BJ (cell line): ENCODE results near the gene TMEM143. TPM values are rescaled to one million over a fixed set of nuclear protein-coding genes. Genes with fewer than 3 reads are reported as not detected.

Experiments
- CTCF ChIA-PET: fragments of 350-600 bp; formaldehyde crosslinking; extraction: SDS; loops from one replicate; lab custom pipeline; 2021; ENCODE audit warnings: antibody characterized with exemption, inconsistent platforms; lab: Yijun Ruan, JAX
- POLR2A ChIA-PET: fragments of 300-600 bp; sonication (Branson Sonifier 250); formaldehyde crosslinking; extraction: SDS; loops from one replicate; lab custom pipeline; 2021; ENCODE audit warnings: antibody characterized with exemption; lab: Charles Lee
- DNase-seq: peaks from one replicate; pipeline ENCODE4 v3.0.0-alpha.2; 2011; ENCODE audit warnings: low read depth
- H3K27me3 ChIP-seq: 2 replicates; pipeline ENCODE4 v1.6.0; 2011; ENCODE audit warnings: low read length; ENCODE audit not compliant: control insufficient read depth, insufficient read depth
- H3K36me3 ChIP-seq: 2 replicates; pipeline ENCODE4 v1.5.1; 2011; ENCODE audit warnings: low read length; ENCODE audit not compliant: control insufficient read depth, insufficient read depth
- H3K4me3 ChIP-seq: 2 replicates; pipeline ENCODE4 v1.5.1; 2011; ENCODE audit warnings: low read depth, mild to moderate bottlenecking, control low read depth, low read length
- polyA minus RNA-seq: library from RNA; depleted of rRNA, polyadenylated mRNA; stranded (reverse); fragments of >200 nt; gene quantifications from 2 replicates; pipeline ENCODE4 v1.2.3, GENCODE V29; 2011; rRNA and poly(A)+ RNA removed
- polyA plus RNA-seq: library from polyadenylated mRNA; depleted of rRNA; stranded (reverse); fragments of >200 nt; gene quantifications from 2 replicates; pipeline ENCODE4 v1.2.3, GENCODE V29; 2011; rRNA removed
- TF ChIP-seq, protein P1 (sequence below): IDR thresholded peaks from 2 replicates; pipeline ENCODE4 v1.5.1; 2011; ENCODE audit warnings: low read depth, mild to moderate bottlenecking, control low read depth, inconsistent platforms, low read length, moderate library complexity; ENCODE audit not compliant: insufficient read depth

TMEM143 gene
- polyA plus RNA-seq (5.7 and 9.9 TPM in 2 replicates), polyA minus RNA-seq (4.1 and 8.1 TPM in 2 replicates)

DNA sequence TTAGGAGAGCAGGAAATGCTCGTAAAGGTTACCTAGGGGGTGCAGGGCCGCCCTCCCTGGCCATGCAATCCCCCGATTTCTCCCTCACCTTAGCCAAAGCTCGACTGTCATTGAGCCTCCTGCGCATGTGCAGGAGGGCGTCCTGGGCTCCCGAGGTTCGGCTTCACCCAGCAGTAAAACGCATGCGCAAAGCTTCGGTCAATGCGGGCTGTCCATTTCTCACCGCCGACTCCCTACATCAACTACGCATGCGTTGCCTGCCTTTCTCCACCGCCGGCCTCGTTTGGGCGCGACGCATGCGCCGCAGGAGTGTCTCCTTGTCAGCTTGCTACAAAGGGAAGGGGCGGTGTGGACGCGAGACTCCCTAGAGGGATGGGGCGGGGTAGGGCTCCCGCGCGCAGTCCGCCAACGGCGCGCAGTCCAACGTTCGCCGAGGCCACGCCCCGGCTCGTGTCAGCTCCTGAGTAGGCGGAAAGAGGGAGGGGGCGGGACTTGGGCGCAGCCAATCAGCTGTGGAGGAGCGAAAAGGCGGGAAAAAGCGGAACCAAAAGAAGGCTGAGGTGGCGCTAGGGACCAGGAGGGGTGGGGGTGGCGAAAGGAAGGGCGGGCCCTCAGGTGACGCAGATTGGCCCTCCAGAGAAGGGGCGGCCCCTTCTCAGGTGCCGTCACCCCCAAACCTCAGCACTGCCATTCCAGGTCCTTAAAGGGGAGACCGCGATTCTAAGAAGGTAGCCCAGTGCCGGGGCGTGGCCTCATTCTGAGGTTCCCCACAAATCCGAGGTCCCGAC, at the start of gene TMEM143, which contains the start of gene SYNGR4:
Gene TMEM143, minus strand, starts transcription at position 131 of the 788 bp plus-strand sequence. Its CDS starts 20 bp downstream, at position 111.
Gene SYNGR4, plus strand, starts transcription at position 558 of the 788 bp plus-strand sequence. CDS start 1,476 bp downstream, outside the sequence.
- DNase-seq, result peak; percentile 100
- CTCF ChIA-PET, result interaction anchor here (0.8 to 1.7 kb wide), 5 partner anchors 13 to 44 kb away, joined by 4 to 10 read pairs (median 5); partner anchors contain the start of genes GRIN2D and KDELR1
- Histone ChIP-seq H3K27me3 (no peaks in the 10 kb centered on the region), H3K36me3 (no peaks in the 10 kb centered on the region), H3K4me3 (peak within 1 kb of the TSS; percentile 52)
- POLR2A ChIA-PET, result interaction anchor here (1.4 kb wide), 1 partner anchor 42 kb away, joined by 6 read pairs; a partner anchor contains a TSS
- TF ChIP-seq, protein P1, sequence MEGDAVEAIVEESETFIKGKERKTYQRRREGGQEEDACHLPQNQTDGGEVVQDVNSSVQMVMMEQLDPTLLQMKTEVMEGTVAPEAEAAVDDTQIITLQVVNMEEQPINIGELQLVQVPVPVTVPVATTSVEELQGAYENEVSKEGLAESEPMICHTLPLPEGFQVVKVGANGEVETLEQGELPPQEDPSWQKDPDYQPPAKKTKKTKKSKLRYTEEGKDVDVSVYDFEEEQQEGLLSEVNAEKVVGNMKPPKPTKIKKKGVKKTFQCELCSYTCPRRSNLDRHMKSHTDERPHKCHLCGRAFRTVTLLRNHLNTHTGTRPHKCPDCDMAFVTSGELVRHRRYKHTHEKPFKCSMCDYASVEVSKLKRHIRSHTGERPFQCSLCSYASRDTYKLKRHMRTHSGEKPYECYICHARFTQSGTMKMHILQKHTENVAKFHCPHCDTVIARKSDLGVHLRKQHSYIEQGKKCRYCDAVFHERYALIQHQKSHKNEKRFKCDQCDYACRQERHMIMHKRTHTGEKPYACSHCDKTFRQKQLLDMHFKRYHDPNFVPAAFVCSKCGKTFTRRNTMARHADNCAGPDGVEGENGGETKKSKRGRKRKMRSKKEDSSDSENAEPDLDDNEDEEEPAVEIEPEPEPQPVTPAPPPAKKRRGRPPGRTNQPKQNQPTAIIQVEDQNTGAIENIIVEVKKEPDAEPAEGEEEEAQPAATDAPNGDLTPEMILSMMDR, result no peak

GRCh38 chr19:48405850-48406249, 42.1 kb upstream of the TMEM143 start:
- POLR2A ChIA-PET, result no interaction called here
- CTCF ChIA-PET, result interaction anchor here (1.2 kb wide), 1 partner anchor 15 kb away, joined by 4 read pairs; the partner anchor contains the start of gene KDELR1
- no peaks in the 10 kb centered on the region for H3K27me3 ChIP-seq

DNA sequence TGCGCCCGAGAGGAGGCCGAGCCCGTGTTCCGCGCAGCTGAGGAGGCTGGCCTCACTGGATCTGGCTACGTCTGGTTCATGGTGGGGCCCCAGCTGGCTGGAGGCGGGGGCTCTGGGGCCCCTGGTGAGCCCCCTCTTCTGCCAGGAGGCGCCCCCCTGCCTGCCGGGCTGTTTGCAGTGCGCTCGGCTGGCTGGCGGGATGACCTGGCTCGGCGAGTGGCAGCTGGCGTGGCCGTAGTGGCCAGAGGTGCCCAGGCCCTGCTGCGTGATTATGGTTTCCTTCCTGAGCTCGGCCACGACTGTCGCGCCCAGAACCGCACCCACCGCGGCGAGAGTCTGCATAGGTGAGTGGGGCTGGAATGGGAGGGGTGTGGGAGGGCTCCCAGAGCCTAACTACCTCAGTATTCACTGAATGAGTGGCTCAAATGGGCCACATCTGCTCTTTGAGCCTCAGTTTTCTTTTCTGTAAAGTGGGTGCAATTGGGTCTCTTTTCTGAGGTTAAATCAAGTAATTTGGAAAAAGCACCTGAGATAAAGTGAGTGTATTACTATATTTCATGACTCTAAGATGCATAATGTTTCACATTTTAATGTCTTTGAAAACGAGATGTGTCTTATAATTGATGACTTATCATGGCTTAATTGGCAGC, 41.4 kb upstream of the TMEM143 start:
- CTCF ChIA-PET, result interaction anchor here (1.9 kb wide), 1 partner anchor 14 kb away, joined by 5 read pairs; the partner anchor contains the start of gene KDELR1
- no peaks in the 10 kb centered on the region for H3K36me3 ChIP-seq
- H3K4me3 ChIP-seq, result no peak overlapping the region
- POLR2A ChIA-PET, result no interaction called here
- TF ChIP-seq, protein P1, result no peak
- no peaks in the 10 kb centered on the region for H3K27me3 ChIP-seq
- no peak for DNase-seq

More at GRCh38 chr19:48405850-48406249, 42.1 kb upstream of the TMEM143 start:
- no peak overlapping the region for H3K4me3 ChIP-seq
- H3K36me3 ChIP-seq, result no peaks in the 10 kb centered on the region
- TF ChIP-seq, protein P1, result no peak
- DNase-seq, result no peak

DNA sequence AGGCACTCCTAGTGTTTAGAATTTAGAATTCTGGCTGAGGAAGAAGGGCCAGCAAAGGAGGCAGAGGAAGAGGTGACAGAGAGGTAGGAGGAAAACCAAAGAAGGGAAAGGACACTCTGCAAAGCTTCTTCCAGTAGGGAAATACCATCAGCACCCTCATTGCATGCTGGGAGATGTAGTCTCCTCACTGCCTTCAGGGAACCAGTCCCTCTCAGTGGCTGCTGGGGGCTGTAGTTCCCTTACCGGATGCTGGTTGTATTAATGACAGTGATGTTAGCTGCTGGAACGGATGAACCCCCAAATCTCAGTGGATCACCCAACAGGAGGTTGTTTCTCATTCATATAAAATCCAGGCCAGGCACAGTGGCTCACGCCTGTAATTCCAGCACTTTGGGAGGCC, 39.9 kb upstream of the TMEM143 start:
- DNase-seq, result no peak
- TF ChIP-seq, protein P1, result no peak
- Histone ChIP-seq H3K27me3 (no peaks in the 10 kb centered on the region), H3K36me3 (no peaks in the 10 kb centered on the region), H3K4me3 (no peak overlapping the region)
- POLR2A ChIA-PET, result no interaction called here
- CTCF ChIA-PET, result interaction anchor here (1.0 to 1.9 kb wide), 2 partner anchors 12 to 13 kb away, joined by 3 to 5 read pairs; partner anchors contain the start of gene KDELR1
